HG03060 (cell line): ENCODE data around the gene PASK.

Experiments used
- ATAC-seq: cut with Tn5 transposase; IDR thresholded peaks from one replicate; pipeline ENCODE4 v1.9.1; 2021; ENCODE audit warnings: low read depth, moderate number of reproducible peaks; ENCODE audit not compliant: unreplicated experiment

The PASK gene

GRCh38 chr2:241130316-241130715, 19.0 kb downstream of the PASK start:
- ATAC-seq = no peak

DNA sequence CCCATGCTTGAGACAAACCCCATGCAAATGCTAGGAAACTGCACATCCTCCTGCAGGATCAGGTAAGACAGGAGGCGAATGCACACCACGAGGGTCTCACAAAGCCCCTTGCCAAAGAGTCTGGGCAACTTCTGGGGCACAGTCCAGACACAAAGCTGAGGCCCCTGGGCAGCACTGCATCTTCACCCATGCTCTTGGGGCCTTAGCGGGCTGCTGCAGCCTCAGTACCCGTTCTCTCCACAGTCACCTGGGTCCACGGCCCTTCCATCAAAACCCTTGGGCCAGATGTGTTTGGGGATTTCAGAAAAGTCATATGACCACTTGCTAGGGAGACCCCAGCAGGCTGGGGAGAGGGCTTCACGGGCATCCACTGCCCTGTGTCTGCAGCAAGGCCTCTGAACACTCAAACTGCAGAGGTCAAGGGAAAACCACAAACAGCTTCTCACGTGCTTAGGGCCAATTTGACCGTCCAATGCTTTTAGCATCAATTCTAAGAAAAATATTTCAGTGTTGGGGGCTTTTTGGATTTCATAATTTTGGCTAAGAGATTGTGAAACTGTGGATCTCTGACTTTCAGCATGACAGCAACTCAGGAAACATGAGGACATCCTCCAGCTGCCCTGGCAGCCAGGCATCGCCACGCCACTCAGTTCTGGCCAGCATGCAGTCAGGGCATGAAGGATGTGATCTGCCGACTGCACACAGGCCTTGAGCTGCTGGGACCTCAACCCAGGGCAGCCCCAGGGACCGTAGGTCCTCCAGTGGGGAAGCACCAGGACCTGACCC, 20.0 kb downstream of the PASK start:
- no peak for ATAC-seq

DNA sequence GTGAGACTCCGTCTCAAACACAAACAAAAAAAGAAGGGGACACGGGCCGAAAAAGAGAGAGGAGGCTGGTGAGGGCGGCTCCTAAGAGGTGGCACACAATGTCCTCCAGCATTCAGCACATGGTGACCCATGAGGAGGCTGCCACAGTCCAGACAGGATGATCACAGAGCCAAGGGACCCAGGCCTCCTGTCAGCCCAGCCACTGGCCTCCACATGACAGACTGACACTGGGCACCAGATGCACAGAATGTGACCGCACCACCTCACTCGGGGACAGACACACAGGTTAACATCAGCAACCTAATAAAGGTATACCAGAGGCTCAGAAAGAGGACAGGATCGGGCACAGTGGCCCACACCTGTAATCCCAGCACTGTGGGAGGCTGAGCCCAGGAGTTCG, 21.0 kb downstream of the PASK start:
- no peak for ATAC-seq

DNA sequence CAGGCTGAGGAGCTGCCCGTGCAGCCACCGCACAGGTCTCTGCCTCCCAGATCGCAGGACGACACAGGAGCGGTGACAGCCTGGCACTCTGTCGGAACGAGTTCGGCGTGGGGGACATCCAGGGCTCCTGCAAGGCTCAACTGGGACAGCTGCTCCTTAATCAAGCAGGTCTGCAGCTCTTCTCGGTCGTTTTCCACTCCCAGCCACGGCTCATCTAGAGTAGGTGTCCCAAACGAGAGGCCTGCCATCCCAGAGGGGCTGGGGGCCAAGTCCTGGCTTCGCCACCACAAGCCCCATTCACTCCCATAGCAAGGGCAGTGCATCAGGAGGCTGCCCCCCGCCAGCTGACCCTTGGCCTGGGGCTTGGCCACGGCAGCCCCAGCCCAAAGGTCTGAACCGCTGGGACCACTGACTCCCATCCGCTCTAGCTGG, 22.5 kb downstream of the PASK start:
- ATAC-seq = no peak

DNA sequence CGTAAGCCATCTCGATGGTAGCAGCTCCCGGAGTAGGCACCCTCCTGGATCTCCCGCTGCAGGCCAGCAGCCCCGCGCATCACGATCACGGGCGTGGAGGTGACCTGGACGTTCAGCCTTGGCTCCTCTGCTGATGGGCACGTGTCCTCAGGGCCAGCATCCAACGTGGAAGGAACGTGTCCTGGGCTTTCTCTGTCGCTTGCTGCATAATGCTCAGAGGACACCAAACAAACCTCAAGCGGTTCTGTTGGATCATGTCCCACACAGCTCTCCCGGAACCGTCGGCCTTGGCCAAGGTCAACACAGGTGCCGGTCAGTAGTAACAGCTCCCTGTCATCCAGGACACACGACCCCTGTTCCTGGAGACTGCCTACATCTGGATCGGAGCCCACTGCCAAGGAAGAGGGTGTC, 23.1 kb downstream of the PASK start:
- no peak for ATAC-seq

DNA sequence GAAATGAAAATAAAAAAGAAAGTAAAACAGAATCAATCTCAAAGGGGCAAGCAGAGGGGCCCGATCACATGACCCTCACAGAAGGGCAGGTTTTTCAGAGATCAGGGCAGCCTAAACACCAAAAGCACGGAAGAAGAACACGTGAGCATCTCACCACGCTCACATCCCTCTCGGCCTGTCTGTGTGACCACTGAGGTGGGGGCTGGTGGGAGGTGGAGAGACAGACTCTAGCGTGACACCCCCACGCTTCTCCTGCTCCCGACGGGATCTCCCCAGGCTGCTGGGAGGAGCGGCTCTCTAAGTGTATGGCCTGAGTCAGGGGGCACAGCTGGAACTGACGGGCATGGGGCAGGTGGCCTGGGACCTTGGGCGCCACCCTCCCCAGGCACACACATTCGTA, 23.6 kb downstream of the PASK start:
- no peak for ATAC-seq

DNA sequence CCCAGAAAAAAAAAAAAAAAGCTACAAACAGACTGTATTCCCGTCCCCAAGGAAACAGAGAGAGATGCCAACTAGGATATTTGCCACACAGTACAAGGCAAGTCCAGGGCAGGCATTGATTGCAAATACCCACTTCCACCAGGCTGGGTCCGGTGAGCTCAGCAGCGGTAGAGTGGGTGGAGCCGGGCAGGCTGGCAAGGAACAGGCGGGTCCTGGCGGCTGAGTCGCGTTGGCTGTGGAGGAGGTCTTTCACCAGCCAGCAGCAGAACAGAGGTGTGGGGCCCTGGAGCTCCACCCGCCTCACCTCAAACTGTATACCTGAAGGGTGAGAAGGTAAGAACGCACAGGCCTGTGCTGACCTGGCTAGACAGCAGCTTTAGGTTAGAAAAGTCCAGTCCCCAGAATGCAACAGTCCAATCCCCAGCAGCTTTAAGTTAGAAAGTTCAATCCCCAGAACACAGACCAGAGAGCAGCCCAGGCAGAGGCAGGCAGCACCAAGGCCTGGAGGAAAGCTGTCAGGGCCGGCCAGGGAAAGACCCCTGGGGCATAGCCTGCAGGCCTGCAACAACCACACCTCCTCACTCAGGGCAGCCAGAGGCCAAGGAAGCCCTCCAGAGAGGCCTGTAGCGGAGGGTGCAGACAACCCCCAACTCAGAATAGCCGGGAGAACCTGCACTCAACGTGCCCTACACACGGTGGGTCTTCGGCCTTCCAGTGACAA, 25.3 kb downstream of the PASK start:
- no peak for ATAC-seq

DNA sequence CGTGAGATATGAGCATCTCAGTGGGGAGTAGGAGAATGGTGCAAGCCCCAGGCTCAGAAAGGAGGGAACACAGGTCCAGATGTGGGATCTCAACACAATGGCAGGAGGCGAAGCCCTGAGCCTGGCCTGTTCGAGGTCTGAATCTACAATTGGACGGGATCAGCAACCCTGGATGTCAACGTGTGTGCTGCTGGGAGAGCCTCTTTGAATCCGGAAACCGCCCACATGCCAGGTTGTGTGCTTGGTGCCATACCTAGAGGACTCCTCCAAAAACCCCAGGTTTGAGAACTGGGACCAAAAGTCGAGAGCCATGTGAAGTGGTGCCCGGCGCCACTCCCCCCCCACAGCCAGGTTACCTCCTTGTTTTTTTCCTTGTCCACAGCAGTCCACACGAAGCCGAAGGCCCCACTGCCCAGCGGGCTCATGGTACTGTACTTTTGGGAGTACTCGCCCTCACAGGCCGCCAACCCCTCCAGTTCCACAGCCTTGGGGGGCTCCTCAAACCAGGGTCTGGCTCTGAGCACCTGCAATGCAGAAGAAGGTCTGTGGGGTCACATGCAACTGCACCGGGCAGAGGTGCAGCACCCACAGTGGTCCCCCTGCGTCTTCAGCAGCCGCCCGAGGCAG, 26.8 kb downstream of the PASK start:
- no peak for ATAC-seq

- ATAC-seq = no peak
Measured at GRCh38 chr2:241121008-241121407, 28.3 kb downstream of the PASK start.

- no peak for ATAC-seq
Measured at GRCh38 chr2:241120440-241120839, 28.8 kb downstream of the PASK start.

DNA sequence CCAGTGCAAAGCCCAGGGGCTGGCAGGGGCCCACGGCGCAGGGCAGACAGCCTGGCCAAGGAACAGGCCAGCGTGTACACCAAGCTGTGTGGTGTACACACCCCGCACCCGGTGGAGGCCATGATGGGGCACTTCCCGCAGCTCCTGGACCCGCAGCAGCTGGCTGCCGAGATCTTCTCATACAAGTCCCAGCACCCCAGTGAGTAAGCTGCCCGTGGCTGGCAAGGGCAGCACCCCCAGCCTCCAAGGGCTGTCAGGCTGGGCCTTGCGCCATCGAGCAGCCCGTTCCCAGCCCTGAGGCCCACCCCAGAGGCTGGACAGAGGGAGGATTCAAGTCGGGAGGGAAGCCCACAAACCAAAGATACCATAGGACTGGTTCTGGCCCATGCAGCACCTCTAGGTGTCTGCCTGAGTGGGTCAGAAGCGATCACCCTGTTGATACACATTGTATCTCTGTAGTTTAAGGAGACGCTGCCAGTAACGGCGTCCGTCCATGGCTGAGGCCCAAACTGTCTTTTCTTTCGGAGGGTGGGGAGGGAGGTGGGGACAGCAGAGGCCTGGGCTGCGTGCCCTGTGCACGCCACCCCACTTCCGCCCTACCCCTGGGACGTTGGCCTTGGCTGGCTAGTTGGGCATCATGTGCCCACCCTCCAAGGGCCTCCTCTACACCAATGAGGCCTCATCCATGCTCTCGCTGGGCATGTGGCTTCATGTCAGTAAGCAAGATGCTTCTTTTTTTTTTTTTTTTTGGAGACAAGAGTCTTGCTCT, 30.4 kb downstream of the PASK start:
- ATAC-seq = no peak

GRCh38 chr2:241116606-241117560, 32.4 kb downstream of the PASK start:
- no peak for ATAC-seq

GRCh38 chr2:241115361-241115760, 33.9 kb downstream of the PASK start:
- ATAC-seq = no peak

GRCh38 chr2:241114836-241115235, 34.4 kb downstream of the PASK start:
- ATAC-seq = no peak

GRCh38 chr2:241112592-241112991, 36.7 kb downstream of the PASK start:
- ATAC-seq = no peak

DNA sequence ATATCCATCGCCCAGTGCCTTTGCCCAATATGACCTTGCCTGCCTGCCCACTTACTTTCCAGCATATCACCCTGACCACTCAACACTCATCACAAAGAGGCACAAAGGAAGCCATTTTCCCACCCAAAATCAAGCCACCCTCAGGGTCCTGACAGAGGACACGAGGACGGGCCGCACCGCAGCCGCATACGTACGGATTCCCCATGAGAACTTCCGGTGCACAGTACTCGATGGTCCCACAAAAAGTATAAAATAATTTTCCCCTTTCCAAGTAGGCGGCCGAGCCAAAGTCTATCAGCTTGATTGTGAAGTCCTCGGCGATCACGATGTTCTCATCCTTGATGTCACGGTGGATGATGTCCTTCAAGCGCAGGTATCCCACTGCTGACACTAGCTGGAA, 37.2 kb downstream of the PASK start:
- ATAC-seq = no peak

DNA sequence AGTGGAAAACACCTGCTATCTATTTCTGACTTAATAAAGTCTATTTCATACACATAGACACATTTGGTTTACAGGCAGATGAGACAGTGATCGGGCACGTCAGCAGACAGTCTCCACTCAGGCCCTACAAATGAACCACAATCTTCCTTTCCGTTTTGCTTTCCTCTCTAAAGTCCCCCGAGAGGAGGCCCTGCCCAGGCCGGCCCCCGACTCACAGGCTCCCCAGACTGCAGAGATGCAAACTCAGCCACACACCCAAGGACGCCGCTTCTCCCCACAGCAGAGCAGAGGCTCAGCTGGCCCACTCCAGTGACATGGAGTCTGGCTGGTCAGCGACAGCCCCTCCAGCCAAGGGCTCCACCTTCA, 37.8 kb downstream of the PASK start:
- no peak for ATAC-seq

DNA sequence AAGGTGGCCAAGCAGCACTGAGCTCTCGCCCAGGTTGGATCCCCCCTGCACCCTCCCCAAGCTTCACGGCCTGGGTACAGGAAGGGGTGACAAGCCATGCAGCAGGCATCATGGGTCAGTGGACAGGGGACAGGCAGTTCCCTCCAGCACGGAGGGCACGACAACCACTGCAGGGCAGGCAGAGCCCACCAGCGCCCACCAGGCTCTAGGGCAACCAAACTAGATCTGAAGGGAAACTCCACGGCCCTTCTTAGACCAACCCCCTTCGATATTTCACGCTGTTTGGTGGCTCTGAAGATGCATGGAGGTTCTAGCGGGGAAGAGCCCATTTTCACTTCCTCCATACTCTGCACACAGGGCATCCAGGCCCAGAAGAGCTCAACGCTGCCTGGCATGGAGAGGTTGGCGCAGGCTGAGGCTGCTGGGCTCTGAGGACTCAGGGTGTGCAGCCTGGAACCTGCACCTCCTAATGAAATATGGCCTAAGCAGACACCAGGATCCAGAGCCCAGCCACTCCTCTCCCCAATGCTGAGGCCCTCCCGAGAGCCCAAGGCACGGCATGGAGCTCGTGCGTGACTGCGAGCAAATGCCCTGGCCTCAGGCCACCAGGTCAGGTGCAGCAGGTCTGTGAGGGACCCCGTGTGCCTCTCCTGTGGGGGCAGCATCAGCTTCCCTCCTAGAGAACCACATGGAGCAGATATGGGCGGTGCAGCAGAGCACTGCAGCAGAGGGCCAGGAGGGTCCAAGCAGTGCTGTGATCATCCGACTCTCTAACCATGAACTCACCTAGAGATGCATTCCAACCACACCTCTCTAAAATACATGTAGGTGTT, 38.4 kb downstream of the PASK start:
- ATAC-seq = no peak

DNA sequence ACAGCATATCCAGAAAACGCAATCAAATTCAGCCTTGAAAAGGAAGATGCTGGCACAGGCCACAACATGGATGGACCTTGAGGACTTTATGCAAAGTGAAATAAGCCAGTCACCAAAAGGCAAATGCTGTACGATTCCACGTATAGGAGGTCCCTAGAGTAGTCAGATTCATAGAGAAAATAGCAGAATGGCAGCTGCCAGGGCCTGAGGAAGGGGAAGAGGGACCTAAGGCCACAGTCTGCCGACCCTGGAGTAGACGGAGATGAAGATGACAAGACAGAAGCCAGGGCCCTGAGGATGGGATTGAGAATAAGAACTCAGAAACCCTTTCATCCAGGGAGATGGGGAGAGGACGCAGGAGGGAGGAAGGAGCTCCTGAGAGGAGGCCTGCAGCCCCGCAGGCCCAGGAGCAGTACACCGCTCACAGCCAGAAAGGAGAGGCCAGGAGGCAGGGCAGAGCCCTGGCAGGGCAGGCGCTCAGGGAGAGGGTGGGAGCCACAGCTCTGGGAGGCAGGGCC, 39.1 kb downstream of the PASK start:
- no peak for ATAC-seq
